GM12878 (cell line): ENCODE results near the gene GALP.

Experiments
- CTCF ChIP-seq, 3 experiments: IDR thresholded peaks in 2 of 3; conservative IDR thresholded peaks in 1 of 3; 2 replicates each; pipeline ENCODE4 v1.5.1; 2011; ENCODE audit warnings: low read depth in 3 of 3, low read length in 3 of 3, mild to moderate bottlenecking in 3 of 3, control low read depth in 2 of 3, moderate library complexity in 2 of 3, inconsistent platforms in 1 of 3, mixed read lengths in 1 of 3; ENCODE audit not compliant: control insufficient read depth in 2 of 3, insufficient read depth in 1 of 3; ENCODE audit errors: extremely low read depth in 1 of 3
- E2F8 ChIP-seq: fragments of 450-650 bp; IDR thresholded peaks from 2 replicates; pipeline ENCODE4 v1.6.1; 2018; ENCODE audit warnings: mild to moderate bottlenecking, low read depth, moderate library complexity; ENCODE audit not compliant: partially characterized antibody
- E4F1 ChIP-seq: fragments of 450-650 bp; IDR thresholded peaks from 2 replicates; pipeline ENCODE4 v1.6.1; 2018; ENCODE audit warnings: borderline replicate concordance, mild to moderate bottlenecking; ENCODE audit not compliant: partially characterized antibody
- MXI1 ChIP-seq: fragments of 150-350 bp; IDR thresholded peaks from 2 replicates; pipeline ENCODE4 v1.6.1; 2011; ENCODE audit warnings: low read depth, mild to moderate bottlenecking, inconsistent platforms, low read length, improper control_type of control experiment
- MYC ChIP-seq: IDR thresholded peaks from 2 replicates; pipeline ENCODE4 v1.6.1; 2011; ENCODE audit warnings: mild to moderate bottlenecking, low read length, moderate library complexity, inconsistent platforms; ENCODE audit not compliant: insufficient read depth, insufficient replicate concordance, insufficient read length, severe bottlenecking
- NRF1 ChIP-seq: conservative IDR thresholded peaks from 2 replicates; pipeline ENCODE4 v1.6.1; 2011; ENCODE audit warnings: mild to moderate bottlenecking, low read depth, low read length, improper control_type of control experiment
- SP1 ChIP-seq: IDR thresholded peaks from one replicate; pipeline ENCODE4 v1.6.1; 2011; ENCODE audit warnings: low read depth, low read length
- SPI1 ChIP-seq: IDR thresholded peaks from 2 replicates; pipeline ENCODE4 v1.6.1; 2011; ENCODE audit warnings: low read depth, mild to moderate bottlenecking, low read length, moderate library complexity, borderline replicate concordance; ENCODE audit not compliant: insufficient read depth
- SUZ12 ChIP-seq: fragments of 200-600 bp; sonication (generic); IDR thresholded peaks from one replicate; pipeline ENCODE4 v1.6.1; 2018; ENCODE audit warnings: antibody characterized with exemption, mild to moderate bottlenecking; ENCODE audit not compliant: unreplicated experiment
- TAF1 ChIP-seq: IDR thresholded peaks from 2 replicates; pipeline ENCODE4 v1.6.1; 2011; ENCODE audit warnings: mild to moderate bottlenecking, low read depth, low read length, borderline replicate concordance
- TCF12 ChIP-seq: IDR thresholded peaks from 2 replicates; pipeline ENCODE4 v1.6.1; 2011; ENCODE audit warnings: low read depth, mild to moderate bottlenecking, low read length
- TCF3 ChIP-seq: IDR thresholded peaks from 2 replicates; pipeline ENCODE4 v1.6.1; 2012; ENCODE audit warnings: low read depth, mild to moderate bottlenecking, low read length, borderline replicate concordance; ENCODE audit not compliant: insufficient read depth
- YY1 ChIP-seq: IDR thresholded peaks from 2 replicates; pipeline ENCODE4 v1.6.1; 2011; ENCODE audit warnings: low read depth, mild to moderate bottlenecking, low read length

GRCh38 chr19:56163097-56163496 is 12.7 kb upstream of the GALP start:
- TF ChIP-seq YY1 = no peak
- no peak for TF ChIP-seq NRF1
- no peak for TF ChIP-seq TAF1
- no peak for TF ChIP-seq SPI1
- no peak for TF ChIP-seq SP1
- no peak for TF ChIP-seq CTCF (IDR thresholded peaks at IDR 0.05 in 2 of 3, conservative IDR thresholded peaks at IDR 0.05 in 1 of 3; ENCODE audit: control insufficient read depth in 2 of 3, extremely low read depth in 1 of 3, insufficient read depth in 1 of 3, low read depth in 3 of 3, low read length in 3 of 3)
- TF ChIP-seq SUZ12 = no peak
- no peak for TF ChIP-seq E2F8
- no peak for TF ChIP-seq TCF3
- no peak for TF ChIP-seq TCF12
- TF ChIP-seq MYC = no peak
- TF ChIP-seq MXI1 = no peak
- no peak for TF ChIP-seq E4F1
